NK-92 treated with Interleukin-12 subunit alpha and Interleukin-12 subunit beta, amount 100 ng/mL, for 24 hours (cell line): Measurements from ENCODE around the gene TCN2.
"Not testable (repeated sequence)": the region's sequence is repeated elsewhere in the genome, so short reads cannot be mapped to it uniquely, and the experiment has no call there.

Source experiments
- DNase-seq: peaks from one replicate; lab custom pipeline; 2025; lab: John Stamatoyannopoulos, UW

TCN2 gene

GRCh38 chr22:30647536-30647935 lies 40.6 kb downstream of the TCN2 start:
- DNase-seq, result no peak

- no peak for DNase-seq
Measured at GRCh38 chr22:30648825-30649224, 41.9 kb downstream of the TCN2 start.

- peak; percentile 84 for DNase-seq
Measured at GRCh38 chr22:30649430-30650007, 42.5 kb downstream of the TCN2 start.

DNA sequence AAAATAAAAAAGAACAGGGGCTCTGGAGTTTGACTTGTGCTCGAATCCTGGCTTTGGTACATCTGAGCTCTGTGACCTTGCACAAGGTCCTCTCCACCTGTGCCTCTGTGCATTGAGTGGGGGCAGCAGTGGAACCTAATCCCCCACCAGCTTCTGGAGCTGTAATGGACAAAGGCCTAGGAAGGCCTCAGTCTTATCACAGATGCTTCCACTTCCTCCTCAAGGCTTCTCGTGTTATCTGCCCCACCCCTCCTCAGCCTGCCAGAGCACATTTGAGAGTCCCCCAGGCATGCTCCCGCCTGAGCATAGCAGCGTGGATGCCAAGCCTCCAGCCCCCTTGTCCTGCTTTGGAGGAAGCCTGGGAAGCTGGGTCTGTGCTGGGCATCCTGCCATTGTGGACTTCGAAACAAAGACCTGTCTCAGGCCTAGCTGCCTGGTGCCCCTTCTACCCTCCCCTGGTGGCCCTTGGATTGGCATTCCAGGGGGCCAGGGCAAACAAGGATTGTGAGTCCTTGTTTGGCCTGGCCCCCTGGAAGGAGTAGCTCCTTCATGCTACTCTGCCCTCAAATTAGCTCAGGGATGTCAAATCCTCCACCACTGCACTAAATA lies 43.6 kb downstream of the TCN2 start:
- no peak for DNase-seq

DNA sequence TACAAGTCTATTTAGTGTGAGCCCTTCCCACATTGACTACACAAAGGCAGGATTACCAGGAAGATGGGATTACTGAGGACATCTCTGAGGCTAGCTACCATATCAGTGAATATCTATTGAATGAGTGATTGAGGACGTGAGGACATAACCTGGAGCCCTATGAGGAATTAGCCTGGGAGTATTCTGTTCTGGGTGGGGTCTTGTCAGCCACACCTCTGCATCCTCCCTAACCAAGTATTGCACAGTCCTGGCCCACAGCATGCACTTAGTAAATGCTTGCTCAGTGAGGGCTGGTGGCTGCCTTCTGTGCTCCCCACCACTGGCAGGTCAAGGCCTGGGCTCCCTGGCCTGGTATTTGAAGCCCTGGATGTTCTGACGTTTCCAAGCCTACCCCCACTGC lies 45.9 kb downstream of the TCN2 start:
- no peak for DNase-seq

GRCh38 chr22:30654361-30654760 lies 47.4 kb downstream of the TCN2 start:
- no peak for DNase-seq

DNA sequence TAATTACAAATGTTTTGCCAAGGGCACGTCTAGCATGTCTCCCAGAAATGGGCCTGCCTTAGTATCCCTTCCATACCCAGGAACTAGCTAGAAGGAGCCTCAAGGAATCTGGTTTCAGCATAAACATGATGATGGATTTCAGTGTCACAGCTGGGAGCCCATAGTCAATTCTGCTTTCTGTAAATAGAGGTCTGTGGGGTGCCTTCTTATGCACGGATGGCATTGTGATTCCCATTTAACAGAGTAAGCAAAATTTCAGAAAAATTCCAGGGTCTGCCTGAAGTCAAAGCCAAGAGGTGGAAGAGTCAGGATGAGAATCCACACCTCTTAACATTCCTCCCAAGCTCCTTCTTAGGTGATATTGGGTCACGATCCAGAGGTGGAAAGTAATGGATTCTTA lies 48.6 kb downstream of the TCN2 start:
- no peak for DNase-seq

GRCh38 chr22:30662040-30662439 lies 55.1 kb downstream of the TCN2 start:
- no peak for DNase-seq

DNA sequence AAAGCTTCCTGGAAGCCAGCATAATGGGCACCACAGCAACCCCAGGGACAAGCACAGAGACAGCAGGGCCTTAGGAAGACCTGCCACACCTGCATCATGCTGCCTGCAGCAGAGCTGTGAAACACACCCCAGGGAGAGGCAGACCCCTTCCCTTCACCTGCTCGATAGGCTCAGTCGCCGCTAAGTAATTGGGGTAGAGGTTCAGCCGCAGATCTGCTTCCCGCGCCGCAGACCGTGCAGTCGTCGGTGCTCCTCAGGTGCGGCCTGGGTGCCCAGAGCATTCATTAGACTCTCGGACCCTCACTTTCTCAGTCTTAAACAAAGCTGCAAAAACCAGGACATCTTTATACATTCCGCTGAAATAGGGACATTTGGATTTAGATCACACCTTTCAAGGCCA lies 57.8 kb downstream of the TCN2 start:
- DNase-seq, result no peak

GRCh38 chr22:30665266-30665665 lies 58.3 kb downstream of the TCN2 start:
- no peak for DNase-seq

GRCh38 chr22:30665786-30666185 lies 58.8 kb downstream of the TCN2 start:
- no peak for DNase-seq

DNA sequence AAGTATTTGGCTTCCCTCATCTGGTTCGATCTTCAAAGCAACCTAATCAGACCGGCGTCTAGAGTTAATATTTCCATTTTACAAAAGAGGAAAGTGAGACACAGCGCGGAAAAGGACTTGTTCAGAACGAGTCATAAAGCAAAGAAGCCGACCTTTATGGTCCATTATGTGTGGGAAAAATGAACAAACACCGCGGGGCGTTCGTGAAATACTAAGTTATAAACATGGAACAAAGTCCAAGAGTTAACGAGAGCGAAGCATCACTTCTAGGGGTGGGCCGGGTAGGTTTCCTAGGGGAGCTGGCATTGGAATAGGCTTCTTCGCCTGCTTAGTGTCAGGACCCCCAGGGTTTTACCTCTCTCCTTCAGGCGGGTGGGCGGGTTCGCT lies 60.1 kb downstream of the TCN2 start:
- no peak for DNase-seq

GRCh38 chr22:30667494-30668385 lies 60.8 kb downstream of the TCN2 start, which contains the start of gene DUSP18:
TSS of gene DUSP18 (minus strand) at chr22:30667875. CDS start at chr22:30664003, 3,872 bp downstream.
- peak; percentile 89 for DNase-seq

- DNase-seq, result no peak
Measured at GRCh38 chr22:30668386-30668710, 61.4 kb downstream of the TCN2 start.

DNA sequence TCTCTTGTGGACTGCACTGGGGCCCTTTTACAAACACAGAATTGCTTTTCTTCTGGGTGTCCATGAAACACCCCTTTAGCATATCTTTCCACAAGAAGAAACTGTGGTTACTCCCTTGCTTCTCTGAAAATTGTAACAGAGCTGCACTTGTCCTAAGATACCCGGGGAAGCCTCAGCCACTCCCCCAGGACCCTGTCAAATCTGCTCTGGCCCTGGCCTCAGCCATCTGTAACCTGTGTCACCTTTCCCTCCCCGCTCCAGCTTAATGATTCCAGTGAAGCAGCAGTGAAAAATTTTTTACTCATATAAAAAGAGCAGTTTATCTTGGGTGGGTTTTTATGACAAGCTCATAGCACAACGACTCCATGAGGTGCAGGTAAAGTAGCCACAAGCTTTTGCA lies 64.1 kb downstream of the TCN2 start:
- no peak for DNase-seq

DNA sequence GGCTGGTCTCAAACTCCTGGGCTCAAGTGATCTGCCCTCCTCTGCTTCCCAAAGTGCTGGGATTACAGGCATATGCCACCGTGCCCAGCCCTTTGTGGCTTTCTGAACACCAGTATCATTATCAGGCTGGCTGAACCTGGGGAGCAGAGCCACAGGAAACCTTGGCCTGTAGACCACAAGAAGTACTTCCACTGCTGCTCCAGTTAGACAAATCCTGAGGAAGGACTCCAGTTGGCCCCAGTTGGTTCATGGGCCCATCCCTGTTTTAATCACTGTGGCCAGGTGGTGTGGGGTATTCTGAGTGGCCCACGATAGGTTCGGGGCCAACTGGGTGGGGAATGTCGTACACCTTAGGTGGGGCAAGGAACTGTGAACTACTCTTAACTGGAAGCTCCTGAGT lies 66.2 kb downstream of the TCN2 start:
- no peak for DNase-seq

DNA sequence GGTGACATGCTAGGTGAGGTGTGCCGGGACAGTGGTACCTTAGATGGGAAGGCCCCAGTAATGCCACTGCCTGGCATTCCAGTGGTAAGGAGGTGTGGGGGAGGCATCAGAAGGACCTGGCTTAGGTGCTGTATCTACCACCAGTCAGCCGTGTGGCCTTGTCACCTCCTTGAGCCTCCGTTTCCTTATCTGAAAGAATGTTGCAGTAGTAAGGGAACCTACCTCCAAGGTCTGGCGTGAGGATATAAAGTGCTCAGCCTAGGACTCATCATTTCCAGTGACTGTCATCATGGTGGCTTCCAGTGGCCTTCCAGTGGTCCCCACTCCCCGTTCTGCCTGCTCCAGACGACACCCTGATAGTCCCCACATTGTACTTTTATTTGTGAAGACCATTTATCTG lies 67.5 kb downstream of the TCN2 start:
- no peak for DNase-seq

DNA sequence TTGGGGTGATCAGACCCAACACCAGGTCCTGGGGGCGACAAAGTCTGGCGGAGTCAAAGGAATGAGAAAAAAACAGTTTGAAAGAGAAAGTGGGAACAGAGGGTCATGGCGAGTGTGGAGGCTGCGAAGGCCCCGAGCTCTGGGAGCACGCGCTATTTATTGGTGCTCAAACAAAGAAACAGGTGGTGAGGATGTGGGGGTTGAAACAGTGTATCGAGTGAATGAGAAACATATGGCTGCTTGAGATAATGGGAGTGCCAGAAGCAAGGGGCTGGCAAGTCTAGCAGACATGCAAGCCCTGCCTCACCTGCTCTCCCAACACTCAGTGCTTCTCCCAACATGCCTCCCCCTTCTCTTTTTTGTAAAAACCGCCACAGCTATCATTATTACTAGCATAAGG lies 68.5 kb downstream of the TCN2 start:
- DNase-seq, result no peak

DNA sequence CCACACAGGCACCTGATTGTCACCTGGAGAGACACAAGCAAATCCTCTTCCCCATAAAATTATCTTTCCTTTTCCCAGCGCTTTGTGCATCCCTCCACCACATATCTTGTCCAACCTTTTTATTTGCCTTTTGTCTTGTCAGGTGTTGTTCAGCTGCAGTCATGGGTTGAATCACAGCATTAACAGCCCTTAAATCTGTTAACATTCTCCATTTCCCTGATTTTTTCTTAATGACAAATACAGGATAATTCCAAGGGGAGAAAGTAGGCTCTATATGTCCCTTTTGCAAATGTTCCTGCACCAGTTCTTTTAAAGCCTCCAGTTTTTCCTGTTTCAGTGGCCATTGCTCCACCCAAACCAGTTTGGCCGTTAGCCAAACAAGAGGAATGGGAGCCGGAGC lies 69.6 kb downstream of the TCN2 start:
- not testable (repeated sequence) for DNase-seq
